GM12878 (cell line): ENCODE measurements around the gene AGAP1. TPM values are rescaled to one million over a fixed set of nuclear protein-coding genes. Genes with fewer than 3 reads are reported as not detected.

Source experiments
- CREB1 ChIP-seq: IDR thresholded peaks from 2 replicates; pipeline ENCODE4 v1.6.1; 2012; ENCODE audit warnings: low read depth, mild to moderate bottlenecking, inconsistent platforms
- E2F8 ChIP-seq: fragments of 450-650 bp; IDR thresholded peaks from 2 replicates; pipeline ENCODE4 v1.6.1; 2018; ENCODE audit warnings: mild to moderate bottlenecking, low read depth, moderate library complexity; ENCODE audit not compliant: partially characterized antibody
- GATAD2B ChIP-seq: fragments of 450-650 bp; conservative IDR thresholded peaks from 2 replicates; pipeline ENCODE4 v1.6.1; 2017; ENCODE audit warnings: low read depth, mild to moderate bottlenecking, moderate library complexity
- IRF4 ChIP-seq: IDR thresholded peaks from 2 replicates; pipeline ENCODE4 v1.6.1; 2011; ENCODE audit warnings: low read depth, low read length
- JUND ChIP-seq: IDR thresholded peaks from 2 replicates; pipeline ENCODE4 v1.6.1; 2012; ENCODE audit warnings: low read depth, mild to moderate bottlenecking, low read length, improper control_type of control experiment, moderate library complexity
- NFIC ChIP-seq: IDR thresholded peaks from 2 replicates; pipeline ENCODE4 v1.6.1; 2012; ENCODE audit warnings: low read depth, mild to moderate bottlenecking, inconsistent platforms, low read length, moderate library complexity
- RAD21 ChIP-seq: IDR thresholded peaks from 2 replicates; pipeline ENCODE4 v1.6.1; 2011; ENCODE audit warnings: mild to moderate bottlenecking, low read depth, low read length, moderate library complexity; ENCODE audit not compliant: insufficient read depth
- ZNF592 ChIP-seq: fragments of 450-650 bp; IDR thresholded peaks from 2 replicates; pipeline ENCODE4 v1.6.1; 2017; ENCODE audit warnings: mild to moderate bottlenecking, moderate library complexity
- ZSCAN29 ChIP-seq: fragments of 450-650 bp; IDR thresholded peaks from 2 replicates; pipeline ENCODE4 v1.6.1; 2017; ENCODE audit warnings: mild to moderate bottlenecking, moderate library complexity
- polyA plus RNA-seq, 11 experiments: library from polyadenylated mRNA; depleted of rRNA in 4 of 11; unstranded in 6 of 11; stranded (reverse) in 5 of 11; fragments of >200 nt; fragmentation: Nextera tagmentation in 4 of 11; fragmentation: Illumina TruSeq in 1 of 11; extraction: Ambion mirVana in 4 of 11; extraction: Trizol in 1 of 11; gene quantifications; 1 replicate in 1 of 11; 2 replicates in 10 of 11; pipeline versions ENCODE4 v1.2.1 to v1.2.3, GENCODE V29; 2011 to 2016; ENCODE audit warnings: inconsistent platforms in 2 of 11, missing spikeins in 2 of 11, low read depth in 1 of 11
- total RNA-seq, 4 experiments: library from RNA; depleted of rRNA in 3 of 4; stranded (reverse); fragments of >200 nt in 3 of 4; fragmentation: Illumina TruSeq in 1 of 4; extraction: Trizol in 1 of 4; gene quantifications; 2 replicates each; pipeline versions ENCODE4 v1.2.1 to v1.2.3, GENCODE V29; 2013 to 2021
- TF ChIP-seq, protein P1 (sequence below): IDR thresholded peaks from 2 replicates; pipeline ENCODE4 v1.6.1; 2012; ENCODE audit warnings: low read length, inconsistent platforms
- TF ChIP-seq, protein P2 (sequence below): fragments of 450-650 bp; IDR thresholded peaks from 2 replicates; pipeline ENCODE4 v1.6.1; 2017; ENCODE audit warnings: low read depth, mild to moderate bottlenecking, moderate library complexity

Gene AGAP1
- total and polyA plus RNA-seq, 10 of the 15 experiments (the other 5 are each of a cell fraction or from before 2014, with no cell fraction given), result 0.05 to 0.15 (median 0.06) TPM; not detected in 7

DNA sequence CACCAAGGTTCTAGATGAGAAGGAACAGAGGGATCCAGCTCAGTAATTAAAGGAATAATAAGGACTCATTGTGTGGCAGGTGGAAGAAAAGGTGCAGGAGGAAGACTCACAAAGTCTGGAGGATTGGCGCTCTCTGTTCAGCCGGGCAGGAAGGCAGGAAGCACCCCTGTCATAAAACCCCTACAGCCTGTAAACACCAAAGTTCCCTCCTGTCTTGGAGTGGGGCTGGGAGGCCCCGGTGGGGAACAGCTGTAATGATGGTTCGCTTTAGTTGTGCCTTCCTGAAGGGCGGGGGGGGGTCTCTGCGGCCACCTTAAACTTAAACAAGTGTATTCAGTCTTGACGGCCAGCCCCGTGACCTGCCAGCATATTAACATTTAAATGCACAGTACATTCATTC lies 590.1 kb downstream of the AGAP1 start (continued):
- TF ChIP-seq JUND (no peak), CREB1 (no peak), RAD21 (no peak), E2F8 (no peak), ZNF592 (no peak), ZSCAN29 (no peak), NFIC (no peak), IRF4 (no peak), GATAD2B (no peak)
- TF ChIP-seq, protein P1, sequence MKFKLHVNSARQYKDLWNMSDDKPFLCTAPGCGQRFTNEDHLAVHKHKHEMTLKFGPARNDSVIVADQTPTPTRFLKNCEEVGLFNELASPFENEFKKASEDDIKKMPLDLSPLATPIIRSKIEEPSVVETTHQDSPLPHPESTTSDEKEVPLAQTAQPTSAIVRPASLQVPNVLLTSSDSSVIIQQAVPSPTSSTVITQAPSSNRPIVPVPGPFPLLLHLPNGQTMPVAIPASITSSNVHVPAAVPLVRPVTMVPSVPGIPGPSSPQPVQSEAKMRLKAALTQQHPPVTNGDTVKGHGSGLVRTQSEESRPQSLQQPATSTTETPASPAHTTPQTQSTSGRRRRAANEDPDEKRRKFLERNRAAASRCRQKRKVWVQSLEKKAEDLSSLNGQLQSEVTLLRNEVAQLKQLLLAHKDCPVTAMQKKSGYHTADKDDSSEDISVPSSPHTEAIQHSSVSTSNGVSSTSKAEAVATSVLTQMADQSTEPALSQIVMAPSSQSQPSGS, result no peak
- TF ChIP-seq, protein P2, sequence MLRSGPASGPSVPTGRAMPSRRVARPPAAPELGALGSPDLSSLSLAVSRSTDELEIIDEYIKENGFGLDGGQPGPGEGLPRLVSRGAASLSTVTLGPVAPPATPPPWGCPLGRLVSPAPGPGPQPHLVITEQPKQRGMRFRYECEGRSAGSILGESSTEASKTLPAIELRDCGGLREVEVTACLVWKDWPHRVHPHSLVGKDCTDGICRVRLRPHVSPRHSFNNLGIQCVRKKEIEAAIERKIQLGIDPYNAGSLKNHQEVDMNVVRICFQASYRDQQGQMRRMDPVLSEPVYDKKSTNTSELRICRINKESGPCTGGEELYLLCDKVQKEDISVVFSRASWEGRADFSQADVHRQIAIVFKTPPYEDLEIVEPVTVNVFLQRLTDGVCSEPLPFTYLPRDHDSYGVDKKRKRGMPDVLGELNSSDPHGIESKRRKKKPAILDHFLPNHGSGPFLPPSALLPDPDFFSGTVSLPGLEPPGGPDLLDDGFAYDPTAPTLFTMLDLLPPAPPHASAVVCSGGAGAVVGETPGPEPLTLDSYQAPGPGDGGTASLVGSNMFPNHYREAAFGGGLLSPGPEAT, result no peak
- TF ChIP-seq, all 136 proteins: peak for 0
